ENCODE data around the gene PROM2. TPM values are rescaled to one million over a fixed set of nuclear protein-coding genes. Genes with fewer than 3 reads are reported as not detected.

Gene PROM2
- total RNA-seq, 2 experiments from 2014 or later = 0.60 to 0.73 TPM

GRCh38 chr2:95283562-95283961 lies 9.3 kb downstream of the PROM2 start:
- Mint-ChIP-seq H3K27ac (no peak overlapping the region), H3K9me3 (no peaks in the 10 kb centered on the region), H3K4me3 (no peak overlapping the region), H3K36me3 (ENCODE audit: low read depth) (no peaks in the 10 kb centered on the region), H3K27me3 (no peaks in the 10 kb centered on the region), H3K4me1 (ENCODE audit: low read depth) (no peaks in the 10 kb centered on the region)
- Histone ChIP-seq H3K27me3 (ENCODE audit: control insufficient read depth in 1 of 2, insufficient read depth in 2 of 2, low read length in 2 of 2) (no peaks in the 10 kb centered on the region), H3K36me3 (ENCODE audit: insufficient read depth, low read length) (no peaks in the 10 kb centered on the region), H3K4me1 (ENCODE audit: insufficient read depth, low read length) (no peaks in the 10 kb centered on the region), H3K4me3 (ENCODE audit: low read length) (no peak overlapping the region), H3K9me3 (ENCODE audit: control insufficient read depth in 1 of 2, insufficient read depth in 1 of 2, low read length in 2 of 2) (no peaks in the 10 kb centered on the region), H3K27ac (ENCODE audit: low read depth in 1 of 2, low read length in 2 of 2) (no peak overlapping the region)
- CTCF ChIA-PET = no interaction called here
- ATAC-seq (ENCODE audit: poor library complexity) (no peak), DNase-seq (no peak)
- TF ChIP-seq, protein P1, sequence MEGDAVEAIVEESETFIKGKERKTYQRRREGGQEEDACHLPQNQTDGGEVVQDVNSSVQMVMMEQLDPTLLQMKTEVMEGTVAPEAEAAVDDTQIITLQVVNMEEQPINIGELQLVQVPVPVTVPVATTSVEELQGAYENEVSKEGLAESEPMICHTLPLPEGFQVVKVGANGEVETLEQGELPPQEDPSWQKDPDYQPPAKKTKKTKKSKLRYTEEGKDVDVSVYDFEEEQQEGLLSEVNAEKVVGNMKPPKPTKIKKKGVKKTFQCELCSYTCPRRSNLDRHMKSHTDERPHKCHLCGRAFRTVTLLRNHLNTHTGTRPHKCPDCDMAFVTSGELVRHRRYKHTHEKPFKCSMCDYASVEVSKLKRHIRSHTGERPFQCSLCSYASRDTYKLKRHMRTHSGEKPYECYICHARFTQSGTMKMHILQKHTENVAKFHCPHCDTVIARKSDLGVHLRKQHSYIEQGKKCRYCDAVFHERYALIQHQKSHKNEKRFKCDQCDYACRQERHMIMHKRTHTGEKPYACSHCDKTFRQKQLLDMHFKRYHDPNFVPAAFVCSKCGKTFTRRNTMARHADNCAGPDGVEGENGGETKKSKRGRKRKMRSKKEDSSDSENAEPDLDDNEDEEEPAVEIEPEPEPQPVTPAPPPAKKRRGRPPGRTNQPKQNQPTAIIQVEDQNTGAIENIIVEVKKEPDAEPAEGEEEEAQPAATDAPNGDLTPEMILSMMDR (IDR thresholded peaks at IDR 0.05) = no peak
- intact Hi-C loops (cut with DNase I, micrococcal nuclease) = no loop called here
- POLR2A ChIA-PET = no interaction called here

DNA sequence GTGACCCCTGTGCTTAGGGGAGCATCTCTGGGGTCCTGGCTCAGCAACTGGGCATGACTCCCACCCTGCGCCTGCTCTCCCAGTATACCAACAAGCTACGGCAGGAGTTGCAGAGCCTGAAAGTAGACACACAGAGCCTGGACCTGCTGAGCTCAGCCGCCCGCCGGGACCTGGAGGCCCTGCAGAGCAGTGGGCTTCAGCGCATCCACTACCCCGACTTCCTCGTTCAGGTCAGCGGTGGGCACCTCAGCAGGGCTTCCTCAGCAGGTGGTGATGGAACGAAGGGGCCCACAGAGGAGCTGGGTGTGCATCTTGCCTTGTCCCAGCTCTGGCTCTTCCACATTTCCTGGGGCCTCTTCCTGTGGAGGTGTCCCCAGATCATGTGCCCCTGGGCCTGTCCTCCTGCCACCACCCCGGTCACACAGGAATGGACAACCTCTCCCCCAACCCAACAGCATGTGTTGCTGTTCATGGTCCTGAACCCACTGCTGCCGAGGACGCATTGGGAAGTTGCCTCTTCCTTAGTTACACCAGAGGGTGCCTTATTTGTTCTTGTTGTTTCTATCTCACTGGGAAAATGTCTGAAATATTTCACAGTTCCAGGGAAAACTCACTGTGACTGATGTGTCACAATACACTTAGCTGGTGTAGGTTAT lies 10.8 kb downstream of the PROM2 start:
- CTCF ChIA-PET = no interaction called here
- ATAC-seq (ENCODE audit: poor library complexity) = no peak
- H3K4me3 ChIP-seq (ENCODE audit: low read length) = no peak overlapping the region
- H3K4me1 ChIP-seq (ENCODE audit: insufficient read depth, low read length) = no peaks in the 10 kb centered on the region
- TF ChIP-seq, protein P1 (IDR thresholded peaks at IDR 0.05) = no peak
- no peak for DNase-seq
- Mint-ChIP-seq H3K9me3 (peaks cover under 1% of the 10 kb centered on the region), H3K27ac (no peak overlapping the region), H3K27me3 (no peaks in the 10 kb centered on the region), H3K36me3 (ENCODE audit: low read depth) (no peaks in the 10 kb centered on the region), H3K4me3 (no peak overlapping the region), H3K4me1 (ENCODE audit: low read depth) (no peaks in the 10 kb centered on the region)
- H3K9me3 ChIP-seq (ENCODE audit: control insufficient read depth in 1 of 2, insufficient read depth in 1 of 2, low read length in 2 of 2) = peaks cover 2 to 13% of the 10 kb centered on the region in 2 experiments
- H3K27me3 ChIP-seq (ENCODE audit: control insufficient read depth in 1 of 2, insufficient read depth in 2 of 2, low read length in 2 of 2) = no peaks in the 10 kb centered on the region
- no peaks in the 10 kb centered on the region for H3K36me3 ChIP-seq (ENCODE audit: insufficient read depth, low read length)
- no peak overlapping the region for H3K27ac ChIP-seq (ENCODE audit: low read depth in 1 of 2, low read length in 2 of 2)
- POLR2A ChIA-PET = no interaction called here
- intact Hi-C loops (cut with DNase I, micrococcal nuclease) = no loop called here

DNA sequence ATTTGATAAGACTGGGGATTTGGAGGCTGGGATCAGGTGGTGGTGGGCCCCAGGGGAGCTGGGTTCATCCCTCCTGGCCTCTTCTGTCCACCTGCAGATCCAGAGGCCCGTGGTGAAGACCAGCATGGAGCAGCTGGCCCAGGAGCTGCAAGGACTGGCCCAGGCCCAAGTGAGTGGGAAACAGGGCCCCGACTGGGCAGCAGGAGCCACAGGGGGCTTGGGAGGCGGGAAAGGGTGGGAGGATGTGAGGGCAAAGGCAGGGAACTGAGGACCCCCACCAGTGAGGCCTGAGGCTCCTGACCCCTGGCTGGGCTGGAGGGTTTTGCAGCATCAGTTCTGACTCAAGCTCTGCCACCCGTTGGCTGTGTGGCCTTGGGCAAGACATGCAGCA lies 11.3 kb downstream of the PROM2 start:
- Histone ChIP-seq H3K4me1 (ENCODE audit: insufficient read depth, low read length) (no peaks in the 10 kb centered on the region), H3K27ac (ENCODE audit: low read depth in 1 of 2, low read length in 2 of 2) (no peak overlapping the region), H3K4me3 (ENCODE audit: low read length) (no peak overlapping the region), H3K36me3 (ENCODE audit: insufficient read depth, low read length) (no peaks in the 10 kb centered on the region), H3K27me3 (ENCODE audit: control insufficient read depth in 1 of 2, insufficient read depth in 2 of 2, low read length in 2 of 2) (no peaks in the 10 kb centered on the region), H3K9me3 (ENCODE audit: control insufficient read depth in 1 of 2, insufficient read depth in 1 of 2, low read length in 2 of 2) (peaks cover 7 to 18% of the 10 kb centered on the region in 2 experiments)
- ATAC-seq (ENCODE audit: poor library complexity) = no peak
- TF ChIP-seq, protein P1 (IDR thresholded peaks at IDR 0.05) = no peak
- Mint-ChIP-seq H3K9me3 (peaks cover 5% of the 10 kb centered on the region), H3K27me3 (no peaks in the 10 kb centered on the region), H3K4me3 (no peak overlapping the region), H3K36me3 (ENCODE audit: low read depth) (no peaks in the 10 kb centered on the region), H3K4me1 (ENCODE audit: low read depth) (no peaks in the 10 kb centered on the region), H3K27ac (no peak overlapping the region)
- CTCF ChIA-PET = no interaction called here
- intact Hi-C loops (cut with DNase I, micrococcal nuclease) = no loop called here
- DNase-seq = no peak
- POLR2A ChIA-PET = no interaction called here
